MCF 10A (cell line): ENCODE data around the gene TSSK2. TPM values are rescaled to one million over a fixed set of nuclear protein-coding genes. Genes with fewer than 3 reads are reported as not detected.
"Not testable (repeated sequence)": the region's sequence is repeated elsewhere in the genome, so short reads cannot be mapped to it uniquely, and the experiment has no call there.

ENCODE experiments used
- Bru-seq: library from RNA; stranded (reverse); fragments of 400-500 nt; gene quantifications from one replicate; lab custom pipeline; 2021; lab: Mats Ljungman, UMichigan
- BruChase-seq, 2 experiments: library from RNA; stranded (reverse); fragments of 400-500 nt; gene quantifications; one replicate each; lab custom pipeline; 2021; lab: Mats Ljungman, UMichigan
- BruUV-seq: library from RNA; stranded (reverse); fragments of 400-500 nt; replicated peaks from 2 replicates; lab custom pipeline; 2021; lab: Mats Ljungman, UMichigan
- CTCF ChIA-PET: fragments of 300-600 bp; sonication (Branson Sonifier 250); formaldehyde crosslinking; extraction: SDS; loops from one replicate; lab custom pipeline; 2021; ENCODE audit warnings: antibody characterized with exemption, inconsistent platforms; lab: Yijun Ruan, JAX
- POLR2A ChIA-PET: fragments of 300-600, 350-650 bp; sonication (Branson Sonifier 250); formaldehyde crosslinking; extraction: SDS; loops from one replicate; lab custom pipeline; 2020; ENCODE audit warnings: antibody characterized with exemption, inconsistent platforms; lab: Yijun Ruan, JAX
- DNase-seq: peaks from one replicate; pipeline ENCODE4 v3.0.0-alpha.2; 2018; ENCODE audit not compliant: unreplicated experiment
- H3K27ac Mint-ChIP-seq: one replicate; pipeline ENCODE4 v1.8.0; 2022; ENCODE audit warnings: mild to moderate bottlenecking, low read depth, mixed read lengths; ENCODE audit not compliant: unreplicated experiment
- H3K27me3 Mint-ChIP-seq: one replicate; pipeline ENCODE4 v1.8.0; 2022; ENCODE audit warnings: mixed read lengths; ENCODE audit not compliant: insufficient read depth, unreplicated experiment
- H3K36me3 Mint-ChIP-seq: one replicate; pipeline ENCODE4 v1.8.0; 2022; ENCODE audit warnings: mild to moderate bottlenecking, moderate library complexity, mixed read lengths; ENCODE audit not compliant: insufficient read depth, unreplicated experiment
- H3K4me1 Mint-ChIP-seq: one replicate; pipeline ENCODE4 v1.8.0; 2022; ENCODE audit warnings: mixed read lengths; ENCODE audit not compliant: insufficient read depth, unreplicated experiment
- H3K4me3 Mint-ChIP-seq: one replicate; pipeline ENCODE4 v1.8.0; 2022; ENCODE audit warnings: mild to moderate bottlenecking, moderate library complexity, mixed read lengths; ENCODE audit not compliant: unreplicated experiment
- H3K9me3 Mint-ChIP-seq: one replicate; pipeline ENCODE4 v1.8.0; 2022; ENCODE audit warnings: mixed read lengths; ENCODE audit not compliant: unreplicated experiment
- intact Hi-C: fragments of 100-400 bp; cut with micrococcal nuclease; formaldehyde crosslinking; loops from 2 replicates; pipeline ENCODE4 v1.14.1; 2022
- long read RNA-seq: library from polyadenylated mRNA; stranded (forward); transcript quantifications from one replicate; pipeline ENCODE4 v2.0.0, GENCODE V29; 2022
- total RNA-seq: library from RNA; stranded (reverse); gene quantifications from 2 replicates; pipeline ENCODE4 v1.2.3, GENCODE V29; 2022
- TF ChIP-seq, protein P1 (sequence below): fragments of 200-600 bp; IDR thresholded peaks from one replicate; pipeline ENCODE4 v1.8.0; 2022; ENCODE audit warnings: antibody characterized with exemption, mild to moderate bottlenecking; ENCODE audit not compliant: unreplicated experiment

TSSK2 gene
- not detected in 2 replicates for total RNA-seq
- not detected for Bru-seq, nascent RNA
- percentile 14 among the genes with signal in this experiment for BruChase-seq, experiment 1, labeled RNA remaining after a 6-hour chase
- BruChase-seq, experiment 2, labeled RNA remaining after a 2-hour chase, result not detected
- long read RNA-seq, result 0 reads

DNA sequence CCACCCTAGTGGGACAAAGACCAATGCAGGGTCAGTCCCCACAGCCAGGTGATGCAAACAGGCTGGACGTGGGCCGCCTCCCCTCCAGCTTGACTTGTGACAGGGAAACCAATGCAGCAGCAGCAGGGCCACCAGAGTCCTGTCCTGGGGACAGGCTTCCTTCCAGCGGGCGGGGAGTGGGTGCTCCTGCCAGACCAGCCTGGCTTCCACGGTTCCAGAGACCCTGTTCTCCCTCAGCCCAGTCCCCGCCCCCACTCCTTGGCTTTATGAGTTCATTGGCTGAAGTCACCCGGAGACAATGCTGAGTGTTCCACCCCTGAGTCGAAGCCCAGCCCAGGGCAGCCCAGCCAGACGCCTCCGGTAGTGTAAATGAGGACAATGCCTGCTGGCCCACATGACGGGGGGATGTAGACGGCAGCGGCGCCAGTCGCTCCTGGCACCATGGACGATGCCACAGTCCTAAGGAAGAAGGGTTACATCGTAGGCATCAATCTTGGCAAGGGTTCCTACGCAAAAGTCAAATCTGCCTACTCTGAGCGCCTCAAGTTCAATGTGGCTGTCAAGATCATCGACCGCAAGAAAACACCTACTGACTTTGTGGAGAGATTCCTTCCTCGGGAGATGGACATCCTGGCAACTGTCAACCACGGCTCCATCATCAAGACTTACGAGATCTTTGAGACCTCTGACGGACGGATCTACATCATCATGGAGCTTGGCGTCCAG lies at the start of gene TSSK2:
Gene TSSK2, plus strand, starts transcription at position 350 of the 726 bp plus-strand sequence. Its CDS starts 92 bp downstream, at position 442.
- Mint-ChIP-seq H3K4me1 (peaks cover 11% of the 10 kb centered on the region), H3K36me3 (peaks cover 28% of the 10 kb centered on the region), H3K9me3 (no peaks in the 10 kb centered on the region), H3K27me3 (no peaks in the 10 kb centered on the region), H3K27ac (no peak within 1 kb of the TSS), H3K4me3 (no peak within 1 kb of the TSS)
- BruUV-seq, result no TSS peak
- CTCF ChIA-PET, result interaction anchor here (1.4 kb wide), 1 partner anchor 14 kb away, joined by 6 read pairs; the partner anchor contains the start of gene ESS2
- DNase-seq, result no peak
- POLR2A ChIA-PET, result interaction anchor here (1.2 to 2.5 kb wide), 3 partner anchors 10 to 15 kb away, joined by 4 to 18 read pairs (median 10); partner anchors contain the start of genes DGCR2 and ESS2
- intact Hi-C loops, result no loop called here
- TF ChIP-seq, protein P1, sequence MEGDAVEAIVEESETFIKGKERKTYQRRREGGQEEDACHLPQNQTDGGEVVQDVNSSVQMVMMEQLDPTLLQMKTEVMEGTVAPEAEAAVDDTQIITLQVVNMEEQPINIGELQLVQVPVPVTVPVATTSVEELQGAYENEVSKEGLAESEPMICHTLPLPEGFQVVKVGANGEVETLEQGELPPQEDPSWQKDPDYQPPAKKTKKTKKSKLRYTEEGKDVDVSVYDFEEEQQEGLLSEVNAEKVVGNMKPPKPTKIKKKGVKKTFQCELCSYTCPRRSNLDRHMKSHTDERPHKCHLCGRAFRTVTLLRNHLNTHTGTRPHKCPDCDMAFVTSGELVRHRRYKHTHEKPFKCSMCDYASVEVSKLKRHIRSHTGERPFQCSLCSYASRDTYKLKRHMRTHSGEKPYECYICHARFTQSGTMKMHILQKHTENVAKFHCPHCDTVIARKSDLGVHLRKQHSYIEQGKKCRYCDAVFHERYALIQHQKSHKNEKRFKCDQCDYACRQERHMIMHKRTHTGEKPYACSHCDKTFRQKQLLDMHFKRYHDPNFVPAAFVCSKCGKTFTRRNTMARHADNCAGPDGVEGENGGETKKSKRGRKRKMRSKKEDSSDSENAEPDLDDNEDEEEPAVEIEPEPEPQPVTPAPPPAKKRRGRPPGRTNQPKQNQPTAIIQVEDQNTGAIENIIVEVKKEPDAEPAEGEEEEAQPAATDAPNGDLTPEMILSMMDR, result no peak

DNA sequence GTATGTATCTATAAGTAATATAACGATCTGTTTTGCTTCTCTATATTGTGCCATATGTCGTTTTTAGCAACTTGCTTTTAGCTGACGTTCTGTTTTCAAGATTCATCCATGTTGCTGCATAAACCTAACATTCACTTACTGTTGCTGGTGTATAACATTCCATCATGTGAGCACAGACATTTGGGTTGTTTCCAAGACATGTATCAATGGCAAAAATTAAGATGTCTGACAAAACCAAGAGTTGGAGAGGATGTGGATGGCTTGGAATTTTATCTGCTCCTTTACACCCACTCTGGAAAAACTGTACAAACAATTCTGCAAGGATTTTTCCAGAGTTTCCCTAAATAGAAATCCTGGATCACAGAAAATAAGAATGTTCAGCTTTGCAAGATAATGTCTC lies 49.8 kb upstream of the TSSK2 start:
- BruUV-seq, result no TSS peak
- POLR2A ChIA-PET, result interaction anchor here (1.3 kb wide), 1 partner anchor 8 kb away, joined by 3 read pairs; no protein-coding TSS in a partner anchor
- Mint-ChIP-seq H3K27me3 (no peaks in the 10 kb centered on the region), H3K27ac (no peak overlapping the region), H3K4me3 (no peak overlapping the region), H3K4me1 (peaks cover 5% of the 10 kb centered on the region), H3K36me3 (peaks cover 55% of the 10 kb centered on the region), H3K9me3 (no peaks in the 10 kb centered on the region)
- intact Hi-C loops, result no loop called here
- DNase-seq, result no peak
- TF ChIP-seq, protein P1, result no peak
- CTCF ChIA-PET, result interaction anchor here (1.1 to 1.3 kb wide), 2 partner anchors 14 to 17 kb away, joined by 3 to 4 read pairs; no protein-coding TSS in a partner anchor

DNA sequence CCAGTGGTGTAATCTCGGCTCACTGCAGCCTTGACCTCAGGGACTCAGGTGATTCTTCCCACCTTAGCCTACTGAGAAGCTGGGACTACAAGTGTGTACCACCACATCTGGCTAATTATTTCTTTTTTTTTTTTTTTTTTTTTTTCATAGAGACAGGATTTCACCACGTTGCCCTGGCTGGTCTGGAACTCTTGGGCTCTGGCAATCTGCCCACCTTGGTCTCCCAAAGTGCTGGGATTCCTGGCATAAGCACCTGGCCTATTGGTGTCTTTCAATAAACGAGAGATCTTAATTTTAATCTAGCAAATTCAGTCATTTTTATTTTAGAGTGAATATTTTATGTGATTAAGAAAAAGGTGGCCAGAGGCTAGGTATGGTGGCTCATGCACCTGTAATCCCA lies 49.0 kb upstream of the TSSK2 start:
- Mint-ChIP-seq H3K4me3 (no peak overlapping the region), H3K9me3 (no peaks in the 10 kb centered on the region), H3K27me3 (no peaks in the 10 kb centered on the region), H3K4me1 (peaks cover 5% of the 10 kb centered on the region), H3K36me3 (peaks cover 55% of the 10 kb centered on the region), H3K27ac (no peak overlapping the region)
- POLR2A ChIA-PET, result interaction anchor here (1.3 kb wide), 1 partner anchor 9 kb away, joined by 3 read pairs; no protein-coding TSS in a partner anchor
- no peak for DNase-seq
- no TSS peak for BruUV-seq
- intact Hi-C loops, result no loop called here
- TF ChIP-seq, protein P1, result no peak
- CTCF ChIA-PET, result interaction anchor here (0.6 to 1.3 kb wide), 3 partner anchors 14 to 548 kb away, joined by 3 to 4 read pairs (median 3); no protein-coding TSS in a partner anchor

DNA sequence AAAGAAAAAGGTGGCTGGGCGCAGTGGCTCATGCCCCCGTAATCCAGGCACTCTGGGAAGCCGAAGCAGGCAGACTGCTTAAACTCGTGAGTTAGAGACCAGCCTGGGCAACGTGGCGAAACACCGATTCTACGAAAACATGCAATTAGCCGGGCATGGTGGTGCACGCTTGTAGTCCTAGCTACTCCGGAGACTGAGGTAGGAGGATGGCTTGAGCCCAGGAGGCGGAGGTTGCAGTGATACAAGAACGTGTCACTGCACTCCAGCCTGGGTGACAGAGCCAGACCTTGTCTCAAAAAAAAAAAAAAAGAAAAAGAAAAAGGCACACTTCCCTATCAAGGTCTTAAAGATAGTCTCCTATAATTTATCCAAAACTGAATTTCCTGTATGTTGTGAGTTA lies 48.3 kb upstream of the TSSK2 start:
- BruUV-seq, result no TSS peak
- no peak overlapping the region for H3K4me3 Mint-ChIP-seq
- ChIA-PET CTCF (interaction anchor here (0.6 kb wide), 1 partner anchor 547 kb away, joined by 3 read pairs; no protein-coding TSS in a partner anchor), POLR2A (no interaction called here)
- DNase-seq, result no peak
- H3K36me3 Mint-ChIP-seq, result peaks cover 55% of the 10 kb centered on the region
- TF ChIP-seq, protein P1, result no peak
- H3K27ac Mint-ChIP-seq, result no peak overlapping the region
- H3K4me1 Mint-ChIP-seq, result peaks cover 5% of the 10 kb centered on the region
- intact Hi-C loops, result no loop called here
- no peaks in the 10 kb centered on the region for H3K27me3 Mint-ChIP-seq
- no peaks in the 10 kb centered on the region for H3K9me3 Mint-ChIP-seq

DNA sequence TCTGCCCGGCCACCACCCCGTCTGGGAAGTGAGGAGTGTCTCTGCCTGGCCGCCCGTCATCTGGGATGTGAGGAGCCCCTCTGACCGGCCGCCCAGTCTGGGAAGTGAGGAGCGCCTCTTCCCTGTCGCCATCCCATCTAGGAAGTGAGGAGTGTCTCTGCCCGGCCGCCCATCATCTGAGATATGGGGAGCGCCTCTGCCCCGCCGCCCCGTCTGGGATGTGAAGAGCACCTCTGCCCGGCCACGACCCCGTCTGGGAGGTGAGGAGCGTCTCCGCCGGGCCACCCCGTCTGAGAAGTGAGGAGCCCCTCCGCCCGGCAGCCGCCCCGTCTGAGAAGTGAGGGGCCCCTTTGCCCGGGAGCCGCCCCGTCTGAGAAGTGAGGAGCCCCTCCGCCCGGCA lies 47.0 kb upstream of the TSSK2 start:
- H3K4me3 Mint-ChIP-seq, H3K27me3 Mint-ChIP-seq, H3K27ac Mint-ChIP-seq, intact Hi-C loops, POLR2A ChIA-PET, H3K9me3 Mint-ChIP-seq, BruUV-seq, DNase-seq, H3K4me1 Mint-ChIP-seq, CTCF ChIA-PET: not testable (repeated sequence)
- H3K36me3 Mint-ChIP-seq, result peaks cover 57% of the 10 kb centered on the region
